H4 (cell line): ENCODE measurements around the gene DCAF12L2. TPM values are rescaled to one million over a fixed set of nuclear protein-coding genes. Genes with fewer than 3 reads are reported as not detected.
"Not testable (repeated sequence)": the region's sequence is repeated elsewhere in the genome, so short reads cannot be mapped to it uniquely, and the experiment has no call there.

ENCODE experiments used
- DNase-seq: peaks from one replicate; pipeline ENCODE4 v3.0.0-alpha.2; 2015; ENCODE audit warnings: low spot score
- total RNA-seq: library from RNA; depleted of rRNA; stranded (reverse); fragments of >200 nt; shearing (Covaris generic); gene quantifications from 2 replicates; pipeline ENCODE4 v1.2.3, GENCODE V29; 2014; rRNA removed

The DCAF12L2 gene
- total RNA-seq: not detected in 2 replicates

GRCh38 chrX:126165721-126166461 lies at the start of gene DCAF12L2:
Gene DCAF12L2, minus strand, starts transcription at chrX:126166289. Its CDS starts 365 bp downstream, at chrX:126165924.
- no peak for DNase-seq

GRCh38 chrX:126190888-126191287 lies 24.8 kb upstream of the DCAF12L2 start:
- DNase-seq: not testable (repeated sequence)

- no peak for DNase-seq
Measured at GRCh38 chrX:126177133-126177840, 11.2 kb upstream of the DCAF12L2 start.

GRCh38 chrX:126170720-126171119 lies 4.6 kb upstream of the DCAF12L2 start:
- peak; percentile 17 for DNase-seq

- DNase-seq: no peak
Measured at GRCh38 chrX:126167560-126167959, 1.5 kb upstream of the DCAF12L2 start.

- no peak for DNase-seq
Measured at GRCh38 chrX:126165401-126165720, 728 bp downstream of the DCAF12L2 start.

GRCh38 chrX:126164689-126165400 lies 1.2 kb downstream of the DCAF12L2 start:
- DNase-seq: no peak

GRCh38 chrX:126164226-126164625 lies 1.9 kb downstream of the DCAF12L2 start:
- DNase-seq: no peak

- DNase-seq: no peak
Measured at GRCh38 chrX:126141014-126141413, 25.1 kb downstream of the DCAF12L2 start.

- no peak for DNase-seq
Measured at GRCh38 chrX:126137899-126138298, 28.2 kb downstream of the DCAF12L2 start.

GRCh38 chrX:126124721-126125120 lies 41.4 kb downstream of the DCAF12L2 start:
- no peak for DNase-seq
